Hematopoietic multipotent progenitor cell treated with erythropoietin and hydrocortisone succinate and interleukin-3 and kit ligand, for 17 days (in vitro differentiated cells): ENCODE results near the gene DAAM1.

ENCODE experiments used
- DNase-seq: peaks from one replicate; pipeline ENCODE4 v3.0.0-alpha.2; 2015; ENCODE audit warnings: low spot score

Gene DAAM1

GRCh38 chr14:59363531-59364226 is 175.2 kb downstream of the DAAM1 start:
- no peak for DNase-seq

- DNase-seq, result no peak
Observed at GRCh38 chr14:59370158-59370742, 181.8 kb downstream of the DAAM1 start.

- DNase-seq, result no peak
Observed at GRCh38 chr14:59371771-59372170, 183.3 kb downstream of the DAAM1 start.

GRCh38 chr14:59374048-59374447 is 185.6 kb downstream of the DAAM1 start:
- no peak for DNase-seq

- no peak for DNase-seq
Observed at GRCh38 chr14:59376686-59377085, 188.2 kb downstream of the DAAM1 start.

GRCh38 chr14:59377491-59377890 is 189.0 kb downstream of the DAAM1 start:
- DNase-seq, result no peak

- no peak for DNase-seq
Observed at GRCh38 chr14:59377991-59378601, 189.6 kb downstream of the DAAM1 start.

GRCh38 chr14:59389936-59390335 is 201.5 kb downstream of the DAAM1 start:
- DNase-seq, result no peak

GRCh38 chr14:59391388-59391787 is 202.9 kb downstream of the DAAM1 start:
- DNase-seq, result no peak

- no peak for DNase-seq
Observed at GRCh38 chr14:59394268-59394667, 205.8 kb downstream of the DAAM1 start.

GRCh38 chr14:59395672-59396071 is 207.2 kb downstream of the DAAM1 start:
- no peak for DNase-seq

- DNase-seq, result no peak
Observed at GRCh38 chr14:59398841-59399240, 210.4 kb downstream of the DAAM1 start.

- DNase-seq, result no peak
Observed at GRCh38 chr14:59406454-59407245, 218.2 kb downstream of the DAAM1 start.

- DNase-seq, result no peak
Observed at GRCh38 chr14:59407246-59408010, 219.0 kb downstream of the DAAM1 start.

GRCh38 chr14:59415836-59416602 is 227.6 kb downstream of the DAAM1 start:
- DNase-seq, result no peak

GRCh38 chr14:59417311-59417710 is 228.8 kb downstream of the DAAM1 start:
- no peak for DNase-seq

- no peak for DNase-seq
Observed at GRCh38 chr14:59419303-59419702, 230.8 kb downstream of the DAAM1 start.
